H1 (cell line): Measurements from ENCODE around the gene HGFAC. TPM values are rescaled to one million over a fixed set of nuclear protein-coding genes. Genes with fewer than 3 reads are reported as not detected.

Source experiments
- ASH2L ChIP-seq: fragments of 200-600, 300-600 bp; sonication (generic); IDR thresholded peaks from one replicate; pipeline ENCODE4 v1.7.1; 2017; ENCODE audit warnings: low read length
- CHD2 ChIP-seq: IDR thresholded peaks from 2 replicates; pipeline ENCODE4 v1.6.1; 2012; ENCODE audit warnings: low read length, improper control_type of control experiment
- FOSL1 ChIP-seq: IDR thresholded peaks from 2 replicates; pipeline ENCODE4 v1.6.1; 2011; ENCODE audit warnings: mild to moderate bottlenecking, low read depth, low read length, moderate library complexity; ENCODE audit not compliant: insufficient read depth
- NRF1 ChIP-seq: IDR thresholded peaks from 2 replicates; pipeline ENCODE4 v1.6.1; 2011; ENCODE audit warnings: mild to moderate bottlenecking, low read depth, low read length, improper control_type of control experiment
- SUZ12 ChIP-seq: fragments of 200-600 bp; sonication (generic); IDR thresholded peaks from 2 replicates; pipeline ENCODE4 v1.6.1; 2012; ENCODE audit warnings: mild to moderate bottlenecking, inconsistent platforms, low read length, moderate library complexity, mixed read lengths
- TAF7 ChIP-seq: optimal IDR thresholded peaks from 2 replicates; pipeline ENCODE3; 2011; ENCODE audit warnings: low read depth, mild to moderate bottlenecking, inconsistent platforms, low read length, moderate library complexity, borderline replicate concordance
- polyA plus RNA-seq, 7 experiments: library from polyadenylated mRNA; depleted of rRNA in 3 of 7; stranded (reverse) in 5 of 7; unstranded in 2 of 7; fragments of >200 nt in 5 of 7; fragments of 200-250 nt in 2 of 7; gene quantifications; 1 replicate in 5 of 7; 2 replicates in 1 of 7; 4 replicates in 1 of 7; pipeline versions ENCODE4 v1.2.1 to v1.2.3, GENCODE V29; 2011 to 2013; ENCODE audit warnings: missing spikeins in 2 of 7, mixed read lengths in 2 of 7
- total RNA-seq: library from RNA; stranded (reverse); fragmentation: NEBNext Ultra II Directional; extraction: Animal tissue kit (Norgen Biotek cat#: 25700); gene quantifications from 2 replicates; pipeline ENCODE4 v1.2.1, GENCODE V29; 2021
- TF ChIP-seq, protein P1 (sequence below): IDR thresholded peaks from 2 replicates; pipeline ENCODE4 v1.6.1; 2011; ENCODE audit warnings: low read length, improper control_type of control experiment
- TF ChIP-seq, protein P2 (sequence below), 3 experiments: IDR thresholded peaks; 1 replicate in 2 of 3; 2 replicates in 1 of 3; pipeline versions ENCODE4 v1.5.1 to v1.6.1; 2011; ENCODE audit warnings: low read length in 3 of 3, mild to moderate bottlenecking in 3 of 3, inconsistent platforms in 2 of 3, low read depth in 1 of 3, moderate library complexity in 1 of 3; ENCODE audit not compliant: insufficient read depth in 1 of 3; ENCODE audit errors: control extremely low read depth in 1 of 3

The HGFAC gene
- total and polyA plus RNA-seq, 2 of the 8 experiments (the other 6 are each of a cell fraction or from before 2014, with no cell fraction given) = 0.14 to 0.15 TPM

DNA sequence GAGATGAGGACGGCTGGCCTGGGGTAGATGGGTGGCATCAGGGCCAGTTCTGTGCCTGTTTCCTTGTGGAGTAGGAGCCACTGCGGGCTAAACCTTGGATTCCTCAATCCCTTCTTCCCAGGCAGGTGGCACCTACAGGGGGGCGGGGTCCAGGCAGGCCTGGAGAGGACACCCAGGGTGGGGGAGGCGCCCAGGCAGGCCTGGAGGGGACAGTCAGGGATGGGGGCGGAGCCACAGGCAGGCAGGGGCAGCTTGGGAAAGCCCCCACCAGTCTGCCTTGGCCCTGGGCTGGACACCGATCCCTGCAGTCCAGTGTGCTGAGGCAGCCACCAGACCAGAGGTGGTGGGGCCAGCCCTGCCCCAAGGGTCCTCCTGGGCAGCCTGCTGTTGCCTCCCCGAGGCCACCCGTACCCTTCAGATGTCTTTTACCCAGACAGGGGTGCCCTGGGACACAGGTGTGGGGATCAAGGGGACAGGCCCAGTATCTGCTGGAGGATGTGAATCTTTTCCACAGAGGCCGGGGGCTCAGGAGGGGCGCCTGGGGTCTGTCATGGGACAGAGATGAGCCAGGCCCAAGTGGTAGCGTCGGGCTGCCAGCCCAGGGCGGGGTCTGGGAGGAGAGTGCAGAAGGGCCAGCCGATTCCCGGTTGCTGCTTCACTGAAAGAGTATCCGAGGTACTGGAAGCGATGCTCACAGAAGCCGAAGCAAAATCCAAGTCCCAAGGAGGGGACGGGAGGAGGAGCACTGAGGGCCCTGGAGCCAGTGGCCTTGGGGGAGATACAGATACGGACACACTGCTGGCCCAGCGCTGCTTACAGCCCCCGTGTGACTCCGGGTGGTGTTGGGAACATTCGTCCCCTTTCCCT, 56.0 kb downstream of the HGFAC start (continued):
- TF ChIP-seq, protein P1, sequence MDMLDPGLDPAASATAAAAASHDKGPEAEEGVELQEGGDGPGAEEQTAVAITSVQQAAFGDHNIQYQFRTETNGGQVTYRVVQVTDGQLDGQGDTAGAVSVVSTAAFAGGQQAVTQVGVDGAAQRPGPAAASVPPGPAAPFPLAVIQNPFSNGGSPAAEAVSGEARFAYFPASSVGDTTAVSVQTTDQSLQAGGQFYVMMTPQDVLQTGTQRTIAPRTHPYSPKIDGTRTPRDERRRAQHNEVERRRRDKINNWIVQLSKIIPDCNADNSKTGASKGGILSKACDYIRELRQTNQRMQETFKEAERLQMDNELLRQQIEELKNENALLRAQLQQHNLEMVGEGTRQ = no peak
- no peak for TF ChIP-seq ASH2L
- TF ChIP-seq, protein P2, sequence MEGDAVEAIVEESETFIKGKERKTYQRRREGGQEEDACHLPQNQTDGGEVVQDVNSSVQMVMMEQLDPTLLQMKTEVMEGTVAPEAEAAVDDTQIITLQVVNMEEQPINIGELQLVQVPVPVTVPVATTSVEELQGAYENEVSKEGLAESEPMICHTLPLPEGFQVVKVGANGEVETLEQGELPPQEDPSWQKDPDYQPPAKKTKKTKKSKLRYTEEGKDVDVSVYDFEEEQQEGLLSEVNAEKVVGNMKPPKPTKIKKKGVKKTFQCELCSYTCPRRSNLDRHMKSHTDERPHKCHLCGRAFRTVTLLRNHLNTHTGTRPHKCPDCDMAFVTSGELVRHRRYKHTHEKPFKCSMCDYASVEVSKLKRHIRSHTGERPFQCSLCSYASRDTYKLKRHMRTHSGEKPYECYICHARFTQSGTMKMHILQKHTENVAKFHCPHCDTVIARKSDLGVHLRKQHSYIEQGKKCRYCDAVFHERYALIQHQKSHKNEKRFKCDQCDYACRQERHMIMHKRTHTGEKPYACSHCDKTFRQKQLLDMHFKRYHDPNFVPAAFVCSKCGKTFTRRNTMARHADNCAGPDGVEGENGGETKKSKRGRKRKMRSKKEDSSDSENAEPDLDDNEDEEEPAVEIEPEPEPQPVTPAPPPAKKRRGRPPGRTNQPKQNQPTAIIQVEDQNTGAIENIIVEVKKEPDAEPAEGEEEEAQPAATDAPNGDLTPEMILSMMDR (IDR thresholded peaks at IDR 0.05; ENCODE audit: control extremely low read depth in 1 of 3, insufficient read depth in 1 of 3, low read depth in 1 of 3, low read length in 3 of 3) = no peak
- TF ChIP-seq FOSL1 = no peak
- TF ChIP-seq NRF1 = no peak
- TF ChIP-seq TAF7 = no peak
- TF ChIP-seq CHD2 = no peak
- TF ChIP-seq SUZ12 = no peak
